ENCODE results near the gene TPGS1.

The TPGS1 gene

DNA sequence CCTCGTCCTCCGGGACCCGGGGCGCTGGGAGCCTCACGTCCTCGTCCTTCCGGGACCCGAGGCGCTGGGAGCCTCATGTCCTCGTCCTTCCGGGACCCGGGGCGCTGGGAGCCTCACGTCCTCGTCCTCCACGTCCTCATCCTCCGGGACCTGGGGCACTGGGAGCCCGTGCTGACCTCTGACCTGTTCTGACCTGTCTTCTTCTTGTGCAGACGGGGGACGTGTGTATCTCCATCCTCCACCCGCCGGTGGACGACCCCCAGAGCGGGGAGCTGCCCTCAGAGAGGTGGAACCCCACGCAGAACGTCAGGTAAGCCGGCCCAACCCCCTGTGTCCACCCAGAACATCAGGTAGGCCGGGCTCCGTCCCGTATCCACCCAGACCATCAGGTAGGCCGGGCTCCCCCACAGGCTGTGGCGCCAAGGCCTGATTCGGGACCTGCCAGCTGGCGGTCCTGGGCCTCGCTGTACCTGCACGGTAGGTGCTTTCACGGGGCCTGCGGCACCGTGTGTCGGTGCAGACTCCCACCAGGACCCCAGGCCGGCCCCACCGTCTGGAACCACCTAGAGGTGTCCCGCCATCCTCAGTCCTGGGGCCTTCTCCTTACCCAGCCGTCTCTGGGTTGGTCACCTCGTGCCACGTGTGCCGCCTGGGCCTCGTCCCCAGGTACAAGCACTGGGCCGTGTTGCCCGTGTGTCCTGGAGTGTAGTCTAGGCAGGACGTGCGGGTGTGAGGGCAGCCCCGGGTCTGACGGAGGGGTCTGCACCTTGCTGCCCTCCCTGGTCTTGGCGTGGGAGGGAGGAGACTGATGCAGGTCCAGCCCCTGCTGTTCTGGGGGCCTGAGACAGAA lies 29.0 kb downstream of the TPGS1 start:
- TF ChIP-seq RAD21 (IDR thresholded peaks at IDR 0.05; ENCODE audit: low read depth) (no peak), EGR1 (IDR thresholded peaks at IDR 0.05) (no peak), ZBTB7A (IDR thresholded peaks at IDR 0.05; ENCODE audit: low read depth) (no peak), TAF1 (IDR thresholded peaks at IDR 0.05; ENCODE audit: low read depth) (no peak), CREB1 (IDR thresholded peaks at IDR 0.05; ENCODE audit: low read depth) (no peak), FOXM1 (IDR thresholded peaks at IDR 0.05; ENCODE audit: borderline replicate concordance, low read depth) (no peak), TCF12 (IDR thresholded peaks at IDR 0.05; ENCODE audit: low read depth) (no peak), YY1 (IDR thresholded peaks at IDR 0.05; ENCODE audit: low read depth) (no peak), CEBPB (IDR thresholded peaks at IDR 0.05) (no peak), TEAD4 (IDR thresholded peaks at IDR 0.05) (no peak), NFIC (IDR thresholded peaks at IDR 0.05) (no peak), EP300 (IDR thresholded peaks at IDR 0.05; ENCODE audit: borderline replicate concordance) (no peak)
- TF ChIP-seq, protein P1, sequence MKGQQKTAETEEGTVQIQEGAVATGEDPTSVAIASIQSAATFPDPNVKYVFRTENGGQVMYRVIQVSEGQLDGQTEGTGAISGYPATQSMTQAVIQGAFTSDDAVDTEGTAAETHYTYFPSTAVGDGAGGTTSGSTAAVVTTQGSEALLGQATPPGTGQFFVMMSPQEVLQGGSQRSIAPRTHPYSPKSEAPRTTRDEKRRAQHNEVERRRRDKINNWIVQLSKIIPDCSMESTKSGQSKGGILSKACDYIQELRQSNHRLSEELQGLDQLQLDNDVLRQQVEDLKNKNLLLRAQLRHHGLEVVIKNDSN (IDR thresholded peaks at IDR 0.05): no peak
- TF ChIP-seq, protein P2, sequence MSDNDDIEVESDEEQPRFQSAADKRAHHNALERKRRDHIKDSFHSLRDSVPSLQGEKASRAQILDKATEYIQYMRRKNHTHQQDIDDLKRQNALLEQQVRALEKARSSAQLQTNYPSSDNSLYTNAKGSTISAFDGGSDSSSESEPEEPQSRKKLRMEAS (IDR thresholded peaks at IDR 0.05): no peak
- TF ChIP-seq, protein P3, sequence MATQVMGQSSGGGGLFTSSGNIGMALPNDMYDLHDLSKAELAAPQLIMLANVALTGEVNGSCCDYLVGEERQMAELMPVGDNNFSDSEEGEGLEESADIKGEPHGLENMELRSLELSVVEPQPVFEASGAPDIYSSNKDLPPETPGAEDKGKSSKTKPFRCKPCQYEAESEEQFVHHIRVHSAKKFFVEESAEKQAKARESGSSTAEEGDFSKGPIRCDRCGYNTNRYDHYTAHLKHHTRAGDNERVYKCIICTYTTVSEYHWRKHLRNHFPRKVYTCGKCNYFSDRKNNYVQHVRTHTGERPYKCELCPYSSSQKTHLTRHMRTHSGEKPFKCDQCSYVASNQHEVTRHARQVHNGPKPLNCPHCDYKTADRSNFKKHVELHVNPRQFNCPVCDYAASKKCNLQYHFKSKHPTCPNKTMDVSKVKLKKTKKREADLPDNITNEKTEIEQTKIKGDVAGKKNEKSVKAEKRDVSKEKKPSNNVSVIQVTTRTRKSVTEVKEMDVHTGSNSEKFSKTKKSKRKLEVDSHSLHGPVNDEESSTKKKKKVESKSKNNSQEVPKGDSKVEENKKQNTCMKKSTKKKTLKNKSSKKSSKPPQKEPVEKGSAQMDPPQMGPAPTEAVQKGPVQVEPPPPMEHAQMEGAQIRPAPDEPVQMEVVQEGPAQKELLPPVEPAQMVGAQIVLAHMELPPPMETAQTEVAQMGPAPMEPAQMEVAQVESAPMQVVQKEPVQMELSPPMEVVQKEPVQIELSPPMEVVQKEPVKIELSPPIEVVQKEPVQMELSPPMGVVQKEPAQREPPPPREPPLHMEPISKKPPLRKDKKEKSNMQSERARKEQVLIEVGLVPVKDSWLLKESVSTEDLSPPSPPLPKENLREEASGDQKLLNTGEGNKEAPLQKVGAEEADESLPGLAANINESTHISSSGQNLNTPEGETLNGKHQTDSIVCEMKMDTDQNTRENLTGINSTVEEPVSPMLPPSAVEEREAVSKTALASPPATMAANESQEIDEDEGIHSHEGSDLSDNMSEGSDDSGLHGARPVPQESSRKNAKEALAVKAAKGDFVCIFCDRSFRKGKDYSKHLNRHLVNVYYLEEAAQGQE (IDR thresholded peaks at IDR 0.05; ENCODE audit: low read depth): no peak

DNA sequence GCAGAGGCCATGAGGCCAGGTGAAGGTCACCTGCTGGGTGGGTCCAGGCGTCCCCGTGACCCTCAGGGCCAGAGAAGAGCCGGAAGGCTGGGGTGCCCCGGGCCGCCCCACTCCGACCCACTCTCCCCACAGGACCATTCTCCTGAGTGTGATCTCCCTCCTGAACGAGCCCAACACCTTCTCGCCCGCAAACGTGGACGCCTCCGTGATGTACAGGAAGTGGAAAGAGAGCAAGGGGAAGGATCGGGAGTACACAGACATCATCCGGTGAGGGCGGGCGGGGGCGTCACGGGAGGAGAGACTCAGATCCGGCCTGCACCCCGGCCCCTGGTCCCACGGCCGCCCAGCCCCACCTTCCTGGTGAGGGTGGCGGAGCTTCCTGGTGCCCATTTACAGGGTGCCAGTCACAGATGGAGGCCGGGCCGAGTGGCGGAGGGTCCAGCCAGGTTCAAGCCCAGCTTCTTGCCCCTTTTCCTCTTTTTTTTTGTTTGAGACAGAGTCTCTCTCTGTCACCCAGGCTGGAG lies 29.6 kb downstream of the TPGS1 start:
- no peak for TF ChIP-seq CREB1 (IDR thresholded peaks at IDR 0.05; ENCODE audit: low read depth)

DNA sequence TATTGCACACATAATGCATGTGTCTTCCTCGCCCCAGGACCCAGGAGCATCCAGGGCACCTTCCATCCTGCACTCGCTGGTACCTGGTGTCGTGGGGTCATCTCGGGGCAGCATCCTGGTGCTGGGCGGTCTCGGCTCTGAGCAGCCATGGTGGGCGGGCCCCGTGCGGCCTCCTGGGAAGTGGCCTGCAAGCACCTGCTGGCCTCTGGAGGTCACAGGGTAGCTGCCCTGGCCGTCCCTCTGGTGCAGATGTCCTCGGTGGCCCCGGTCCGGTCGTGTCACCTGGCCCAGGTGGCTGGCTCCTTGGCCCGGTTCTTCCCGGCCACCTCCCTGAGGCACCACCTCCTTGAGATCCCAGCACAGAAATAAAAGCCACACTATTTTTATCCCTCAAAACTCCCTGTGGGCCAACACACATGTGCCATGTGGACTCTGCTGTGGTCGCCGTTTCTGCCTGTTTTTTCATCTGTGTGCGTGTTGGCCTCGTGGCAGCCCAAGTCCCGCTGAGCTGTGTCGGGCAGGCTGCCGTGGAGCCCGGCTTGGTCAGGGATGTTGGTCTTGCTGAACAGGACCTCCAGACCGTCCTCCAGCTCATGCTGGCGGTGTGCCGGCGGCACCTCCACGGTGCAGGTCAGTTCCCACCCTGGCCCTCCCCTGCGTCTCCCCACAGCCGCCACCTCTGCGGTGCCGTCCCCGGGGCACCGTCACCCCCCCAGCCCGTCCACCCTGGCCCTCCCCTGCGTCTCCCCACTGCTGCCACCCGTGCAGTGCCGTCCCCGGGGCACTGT lies 31.5 kb downstream of the TPGS1 start:
- TF ChIP-seq NFIC (IDR thresholded peaks at IDR 0.05): no peak
- no peak for TF ChIP-seq RAD21 (IDR thresholded peaks at IDR 0.05; ENCODE audit: low read depth)
- TF ChIP-seq FOXM1 (IDR thresholded peaks at IDR 0.05; ENCODE audit: borderline replicate concordance, low read depth): no peak
- no peak for TF ChIP-seq CREB1 (IDR thresholded peaks at IDR 0.05; ENCODE audit: low read depth)
- TF ChIP-seq, protein P3 (IDR thresholded peaks at IDR 0.05; ENCODE audit: low read depth): no peak
- TF ChIP-seq EP300 (IDR thresholded peaks at IDR 0.05; ENCODE audit: borderline replicate concordance): no peak
- no peak for TF ChIP-seq YY1 (IDR thresholded peaks at IDR 0.05; ENCODE audit: low read depth)
- no peak for TF ChIP-seq TCF12 (IDR thresholded peaks at IDR 0.05; ENCODE audit: low read depth)
- no peak for TF ChIP-seq ZBTB7A (IDR thresholded peaks at IDR 0.05; ENCODE audit: low read depth)
- TF ChIP-seq EGR1 (IDR thresholded peaks at IDR 0.05): no peak
- no peak for TF ChIP-seq TAF1 (IDR thresholded peaks at IDR 0.05; ENCODE audit: low read depth)
- TF ChIP-seq, protein P2 (IDR thresholded peaks at IDR 0.05): no peak
- no peak for TF ChIP-seq CEBPB (IDR thresholded peaks at IDR 0.05)
- TF ChIP-seq, protein P1 (IDR thresholded peaks at IDR 0.05): no peak
- TF ChIP-seq TEAD4 (IDR thresholded peaks at IDR 0.05): no peak

DNA sequence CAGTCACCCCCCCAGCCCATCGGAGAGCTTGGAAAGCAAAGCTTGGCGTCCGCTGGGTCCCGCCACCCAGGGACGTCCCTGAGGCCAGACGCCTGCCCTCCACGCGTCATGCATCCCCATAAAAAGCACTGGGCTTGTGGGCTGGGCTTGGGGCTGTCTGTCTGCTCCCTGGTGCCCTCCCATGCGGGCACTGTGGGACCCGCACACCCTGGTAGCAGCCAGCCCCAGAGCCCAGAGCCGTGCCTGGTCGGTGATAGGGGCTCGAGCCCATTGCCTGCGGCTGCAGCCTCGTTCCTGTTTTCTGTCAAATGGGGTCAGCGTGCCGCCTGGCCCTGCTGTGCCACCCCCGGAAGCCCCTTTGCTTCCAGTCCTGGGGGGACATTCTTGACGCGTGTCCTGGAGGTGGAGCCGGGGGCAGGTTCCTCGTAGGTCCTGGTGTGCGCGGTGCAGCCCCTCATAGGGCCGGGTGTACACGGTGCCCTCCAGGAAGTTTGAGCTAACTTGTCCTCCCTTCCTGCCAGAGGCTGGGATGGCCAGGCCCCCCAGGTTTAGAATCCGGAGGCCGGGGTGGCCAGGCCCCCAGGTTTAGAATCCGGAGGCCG lies 32.2 kb downstream of the TPGS1 start:
- TF ChIP-seq CEBPB (IDR thresholded peaks at IDR 0.05) (no peak), RAD21 (IDR thresholded peaks at IDR 0.05; ENCODE audit: low read depth) (no peak), TEAD4 (IDR thresholded peaks at IDR 0.05) (no peak)
